Stimulated activated CD8-positive, alpha-beta memory T cell treated with anti-CD3 and anti-CD28 coated beads, Interleukin-4, amount 100 ng/mL, for 24 hours (primary cell): Measurements from ENCODE around the gene TNS1.
A peak's percentile ranks its signal among the peaks of the same experiment; 100 is the strongest.

Experiments used
- DNase-seq: peaks from one replicate; pipeline ENCODE4 v3.0.0-alpha.2; 2020; ENCODE audit warnings: low read depth

TNS1 gene

GRCh38 chr2:217998926-217999594 is 3.7 kb downstream of the TNS1 start:
- no peak for DNase-seq

- no peak for DNase-seq
Observed at GRCh38 chr2:217997510-217997909, 5.3 kb downstream of the TNS1 start.

GRCh38 chr2:217996361-217996760 is 6.4 kb downstream of the TNS1 start:
- no peak for DNase-seq

- no peak for DNase-seq
Observed at GRCh38 chr2:217995731-217996231, 7.0 kb downstream of the TNS1 start.

- no peak for DNase-seq
Observed at GRCh38 chr2:217994776-217995274, 8.0 kb downstream of the TNS1 start.

- DNase-seq = peak; percentile 38
Observed at GRCh38 chr2:217993817-217994463, 8.9 kb downstream of the TNS1 start.

- no peak for DNase-seq
Observed at GRCh38 chr2:217993138-217993537, 9.7 kb downstream of the TNS1 start.

- no peak for DNase-seq
Observed at GRCh38 chr2:217992061-217992460, 10.7 kb downstream of the TNS1 start.

- no peak for DNase-seq
Observed at GRCh38 chr2:217990791-217991465, 11.9 kb downstream of the TNS1 start.

GRCh38 chr2:217990389-217990788 is 12.4 kb downstream of the TNS1 start:
- DNase-seq = no peak

- DNase-seq = no peak
Observed at GRCh38 chr2:217989221-217989948, 13.4 kb downstream of the TNS1 start.

- no peak for DNase-seq
Observed at GRCh38 chr2:217988840-217989204, 14.0 kb downstream of the TNS1 start.

GRCh38 chr2:217988014-217988839 is 14.6 kb downstream of the TNS1 start:
- peak; percentile 59 for DNase-seq

- no peak for DNase-seq
Observed at GRCh38 chr2:217987391-217987790, 15.4 kb downstream of the TNS1 start.

- no peak for DNase-seq
Observed at GRCh38 chr2:217986256-217986961, 16.4 kb downstream of the TNS1 start.

GRCh38 chr2:217983276-217984233 is 19.2 kb downstream of the TNS1 start:
- DNase-seq = no peak

- DNase-seq = no peak
Observed at GRCh38 chr2:217981971-217982370, 20.8 kb downstream of the TNS1 start.

GRCh38 chr2:217981084-217981730 is 21.6 kb downstream of the TNS1 start:
- no peak for DNase-seq

GRCh38 chr2:217980591-217980990 is 22.2 kb downstream of the TNS1 start:
- DNase-seq = no peak
